ENCODE data around the gene TPRA1.

DNA sequence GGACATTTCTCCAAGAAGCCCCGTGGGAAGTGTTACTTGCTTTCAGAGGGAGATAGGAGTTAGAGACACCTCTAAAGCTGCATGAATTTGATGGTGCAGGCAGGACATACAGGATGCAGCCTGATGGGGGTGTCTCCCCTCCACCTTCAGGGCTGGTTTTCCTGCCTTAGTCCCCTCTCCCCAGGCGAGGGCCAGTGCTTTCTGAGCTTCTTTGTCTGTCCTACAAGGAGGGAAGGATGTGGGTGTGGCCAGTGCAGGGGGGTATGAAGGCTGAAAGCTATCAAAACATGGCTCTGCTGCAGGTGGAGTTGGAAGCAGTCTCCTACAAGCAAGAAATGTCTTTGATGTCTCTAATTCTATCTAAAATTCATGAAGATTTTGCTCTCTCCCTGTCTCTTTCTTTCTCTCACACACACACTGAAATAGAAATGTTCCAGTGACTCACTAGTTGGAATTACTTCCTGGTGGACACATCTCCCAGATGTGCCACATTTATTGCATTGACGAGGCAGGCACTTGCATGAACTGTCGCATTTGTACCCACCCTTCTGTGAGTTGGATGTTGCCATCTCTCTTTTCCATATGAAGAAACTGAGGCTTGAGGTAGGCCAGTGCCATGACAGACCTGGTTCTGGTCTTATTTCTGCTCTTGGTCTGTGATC, 24.5 kb upstream of the TPRA1 start:
- TF ChIP-seq, protein P1, sequence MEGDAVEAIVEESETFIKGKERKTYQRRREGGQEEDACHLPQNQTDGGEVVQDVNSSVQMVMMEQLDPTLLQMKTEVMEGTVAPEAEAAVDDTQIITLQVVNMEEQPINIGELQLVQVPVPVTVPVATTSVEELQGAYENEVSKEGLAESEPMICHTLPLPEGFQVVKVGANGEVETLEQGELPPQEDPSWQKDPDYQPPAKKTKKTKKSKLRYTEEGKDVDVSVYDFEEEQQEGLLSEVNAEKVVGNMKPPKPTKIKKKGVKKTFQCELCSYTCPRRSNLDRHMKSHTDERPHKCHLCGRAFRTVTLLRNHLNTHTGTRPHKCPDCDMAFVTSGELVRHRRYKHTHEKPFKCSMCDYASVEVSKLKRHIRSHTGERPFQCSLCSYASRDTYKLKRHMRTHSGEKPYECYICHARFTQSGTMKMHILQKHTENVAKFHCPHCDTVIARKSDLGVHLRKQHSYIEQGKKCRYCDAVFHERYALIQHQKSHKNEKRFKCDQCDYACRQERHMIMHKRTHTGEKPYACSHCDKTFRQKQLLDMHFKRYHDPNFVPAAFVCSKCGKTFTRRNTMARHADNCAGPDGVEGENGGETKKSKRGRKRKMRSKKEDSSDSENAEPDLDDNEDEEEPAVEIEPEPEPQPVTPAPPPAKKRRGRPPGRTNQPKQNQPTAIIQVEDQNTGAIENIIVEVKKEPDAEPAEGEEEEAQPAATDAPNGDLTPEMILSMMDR (IDR thresholded peaks at IDR 0.05), result no peak
- TF ChIP-seq POLR2A (IDR thresholded peaks at IDR 0.05), result no peak
